Left cardiac atrium (tissue), 4 donors: ENCODE data around the gene GH1. TPM values are rescaled to one million over a fixed set of nuclear protein-coding genes. Genes with fewer than 3 reads are reported as not detected.
"Not testable (repeated sequence)": the region's sequence is repeated elsewhere in the genome, so short reads cannot be mapped to it uniquely, and the experiment has no call there.

Experiments used
- ATAC-seq, 2 donors: fragments of 200-7000 bp; cut with Tn5 transposase; one replicate each; pipeline ENCODE4 v1.9.1; 2020; ENCODE audit warnings: mild to moderate bottlenecking in 2 of 2, moderate library complexity in 2 of 2
- DNase-seq: peaks from one replicate; pipeline ENCODE4 v3.0.0-alpha.2; 2020
- intact Hi-C, 2 donors: fragments of 100-400 bp; cut with DNase I; formaldehyde crosslinking; loops; one replicate each; pipeline versions ENCODE4 v1.14.1 to v1.15.1; 2022 to 2023
- total RNA-seq, 2 donors: library from RNA; stranded (reverse); fragmentation: NEBNext Ultra II Directional; extraction: Animal tissue kit (Norgen Biotek cat#: 25700); gene quantifications; one replicate each; pipeline ENCODE4 v1.2.1, GENCODE V29; 2021
- donor health status: DM: no; HTN: yes; CAD: no.
- donor health status: DM: no; HTN: yes; CAD: no; lungs with severe emphysema.
- donor health status: DM: yes; HTN: yes; CAD: no.
- donor health status: Dilated cardiomyopathy.

GH1 gene
- total RNA-seq, 2 donors from 2014 or later = not detected

DNA sequence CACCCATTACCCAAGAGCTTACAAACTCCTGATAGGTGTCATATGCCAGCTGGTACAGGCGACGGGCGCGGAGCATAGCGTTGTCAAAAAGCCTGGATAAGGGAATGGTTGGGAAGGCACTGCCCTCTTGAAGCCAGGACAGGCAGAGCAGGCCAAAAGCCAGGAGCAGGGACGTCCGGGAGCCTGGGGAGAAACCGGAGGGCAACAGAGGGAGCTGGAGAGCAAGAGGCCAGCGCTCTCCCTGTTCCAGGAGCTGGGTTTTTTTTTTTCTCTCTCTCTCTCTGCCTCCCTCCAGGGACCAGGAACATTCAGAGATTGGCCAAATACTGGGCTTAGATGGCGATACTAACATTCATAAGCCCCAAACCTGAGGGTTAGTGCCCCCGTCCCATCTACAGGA is 37.3 kb downstream of the GH1 start:
- intact Hi-C loops, DNase-seq: not testable (repeated sequence)

DNA sequence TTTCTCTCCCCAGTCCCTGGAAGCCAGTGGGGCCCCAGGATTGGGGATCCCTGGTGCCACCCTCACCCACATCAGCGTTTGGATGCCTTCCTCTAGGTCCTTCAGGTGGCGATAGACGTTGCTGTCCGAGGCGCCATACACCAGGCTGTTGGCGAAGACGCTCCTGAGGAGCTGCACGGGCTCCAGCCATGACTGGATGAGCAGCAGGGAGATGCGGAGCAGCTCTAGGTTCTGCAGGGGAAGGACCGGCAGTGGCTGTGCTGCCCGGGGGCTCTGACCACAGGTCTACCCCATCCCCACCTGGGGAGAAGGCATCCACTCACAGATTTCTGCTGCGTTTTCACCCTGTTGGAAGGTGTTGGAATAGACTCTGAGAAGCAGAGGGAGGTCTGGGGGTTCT is 37.9 kb downstream of the GH1 start:
- no peak for DNase-seq
- ATAC-seq = no peak
- intact Hi-C loops = no loop called here

More for the DNA sequence above, 37.3 kb downstream of the GH1 start:
- ATAC-seq = not testable (repeated sequence)

- ATAC-seq, DNase-seq, intact Hi-C loops: not testable (repeated sequence)
Measured at GRCh38 chr17:63878413-63878812, 40.2 kb downstream of the GH1 start.

DNA sequence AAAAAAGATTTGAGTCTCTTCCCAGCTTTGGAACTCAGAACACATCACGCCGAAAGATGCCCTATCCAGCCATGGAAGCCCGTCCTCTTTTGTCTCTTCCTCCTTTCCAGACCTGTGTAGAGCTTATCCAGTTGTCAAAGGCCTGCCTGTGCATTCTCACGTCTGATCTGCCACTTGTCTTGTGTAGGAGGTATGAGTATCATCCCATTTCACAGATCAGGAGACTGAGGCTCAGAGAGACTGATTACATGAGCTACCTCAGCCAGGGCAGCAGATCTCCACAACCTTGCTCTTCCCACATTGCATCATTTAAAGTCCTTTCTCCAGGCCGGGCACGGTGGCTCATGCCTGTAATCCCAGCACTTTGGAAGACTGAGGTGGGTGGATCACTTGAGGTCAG is 43.9 kb downstream of the GH1 start:
- intact Hi-C loops, DNase-seq, ATAC-seq: not testable (repeated sequence)

DNA sequence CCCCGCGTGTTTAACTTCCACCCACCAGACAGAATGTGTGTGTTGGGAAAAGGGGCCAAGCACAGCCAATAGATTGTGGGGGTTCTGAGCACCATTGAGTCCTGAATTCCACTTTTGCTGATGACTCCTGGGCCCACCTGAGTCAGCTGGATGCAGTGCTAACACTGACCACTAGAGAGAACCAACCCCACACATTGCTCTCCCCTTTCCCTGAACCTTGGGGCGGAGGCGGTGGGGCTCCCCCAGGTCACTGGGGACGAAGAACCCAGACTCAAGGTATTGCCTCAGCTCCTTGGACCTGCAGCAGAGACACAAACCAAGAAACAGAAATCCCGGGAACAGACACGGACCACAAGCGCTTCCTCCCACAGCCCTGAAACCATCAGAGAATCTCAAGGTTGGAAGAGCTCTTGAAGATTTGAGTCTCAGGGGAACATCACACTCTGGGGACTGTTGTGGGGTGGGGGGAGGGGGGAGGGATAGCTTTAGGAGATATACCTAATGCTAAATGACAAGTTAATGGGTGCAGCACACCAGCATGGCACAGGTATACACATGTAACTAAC is 44.5 kb downstream of the GH1 start:
- DNase-seq, ATAC-seq, intact Hi-C loops: not testable (repeated sequence)

GRCh38 chr17:63873577-63873976 is 45.1 kb downstream of the GH1 start, which contains the start of gene CSH2:
Gene CSH2 (minus strand): TSS chr17:63873677. CDS start chr17:63873614, 63 bp downstream.
- intact Hi-C loops, ATAC-seq, DNase-seq: not testable (repeated sequence)

GRCh38 chr17:63871646-63872365 is 46.8 kb downstream of the GH1 start:
- ATAC-seq, intact Hi-C loops, DNase-seq: not testable (repeated sequence)

- DNase-seq, intact Hi-C loops, ATAC-seq: not testable (repeated sequence)
Measured at GRCh38 chr17:63870292-63870665, 48.4 kb downstream of the GH1 start.

- intact Hi-C loops, DNase-seq: not testable (repeated sequence)
- ATAC-seq = peak in 1 of 2 donors; percentile 31
Measured at GRCh38 chr17:63869491-63870291, 48.9 kb downstream of the GH1 start.

Other genes with a start within 250 kb of the GH1 start
- 1 to 10 TPM; 6.6 to 9.6 TPM for gene LIMD2, start 218.7 kb downstream of the GH1 start, total RNA-seq
- gene STRADA, start 177.0 kb downstream of the GH1 start, total RNA-seq = 10 to 100 TPM; 21.2 to 23.7 TPM
- 100 to 1,000 TPM in 1 of 2 donors, 10 to 100 TPM in 1; 88.9 to 139 TPM for gene CCDC47, start 145.2 kb downstream of the GH1 start, total RNA-seq
- 10 to 100 TPM; 45.2 to 74.2 TPM for gene DDX42, start 144.7 kb downstream of the GH1 start, total RNA-seq
- 100 to 1,000 TPM; 122 to 143 TPM for gene PSMC5, start 91.4 kb downstream of the GH1 start, total RNA-seq
- 10 to 100 TPM; 33.1 to 38.1 TPM for gene FTSJ3, start 91.2 kb downstream of the GH1 start, total RNA-seq
- gene SMARCD2, start 76.2 kb downstream of the GH1 start, total RNA-seq = 10 to 100 TPM; 33.9 to 37.1 TPM
- gene CSH2, start 45.2 kb downstream of the GH1 start, total RNA-seq = not detected
- gene GH2, start 36.9 kb downstream of the GH1 start, total RNA-seq = not detected
- not detected for gene CSH1, start 22.3 kb downstream of the GH1 start, total RNA-seq
- gene CSHL1, start 7.6 kb downstream of the GH1 start, total RNA-seq = not detected
- 1 to 10 TPM; 4.8 to 7.5 TPM for gene CD79B, start 13.5 kb upstream of the GH1 start, total RNA-seq
- 1 to 10 TPM in 1 of 2 donors, under 1 TPM in 1; 0.41 to 1.0 TPM for gene SCN4A, start 54.1 kb upstream of the GH1 start, total RNA-seq
- gene PRR29, start 79.5 kb upstream of the GH1 start, total RNA-seq = under 1 TPM; 0.24 to 0.35 TPM
- gene ICAM2, start 101.8 kb upstream of the GH1 start, total RNA-seq = 10 to 100 TPM; 33.0 to 67.4 TPM
- 10 to 100 TPM; 11.4 to 15.4 TPM for gene ERN1, start 211.3 kb upstream of the GH1 start, total RNA-seq